HG03432 (cell line): ENCODE data around the gene ZFAND2A.
A peak's percentile ranks its signal among the peaks of the same experiment; 100 is the strongest.
"Not testable (repeated sequence)": the region's sequence is repeated elsewhere in the genome, so short reads cannot be mapped to it uniquely, and the experiment has no call there.

Experiments
- ATAC-seq: cut with Tn5 transposase; IDR thresholded peaks from one replicate; pipeline ENCODE4 v1.9.1; 2021; ENCODE audit warnings: mild to moderate bottlenecking, moderate library complexity; ENCODE audit not compliant: unreplicated experiment

Gene ZFAND2A

GRCh38 chr7:1154172-1154739 is 5.7 kb downstream of the ZFAND2A start:
- no peak for ATAC-seq

GRCh38 chr7:1152492-1152891 is 7.5 kb downstream of the ZFAND2A start:
- no peak for ATAC-seq

DNA sequence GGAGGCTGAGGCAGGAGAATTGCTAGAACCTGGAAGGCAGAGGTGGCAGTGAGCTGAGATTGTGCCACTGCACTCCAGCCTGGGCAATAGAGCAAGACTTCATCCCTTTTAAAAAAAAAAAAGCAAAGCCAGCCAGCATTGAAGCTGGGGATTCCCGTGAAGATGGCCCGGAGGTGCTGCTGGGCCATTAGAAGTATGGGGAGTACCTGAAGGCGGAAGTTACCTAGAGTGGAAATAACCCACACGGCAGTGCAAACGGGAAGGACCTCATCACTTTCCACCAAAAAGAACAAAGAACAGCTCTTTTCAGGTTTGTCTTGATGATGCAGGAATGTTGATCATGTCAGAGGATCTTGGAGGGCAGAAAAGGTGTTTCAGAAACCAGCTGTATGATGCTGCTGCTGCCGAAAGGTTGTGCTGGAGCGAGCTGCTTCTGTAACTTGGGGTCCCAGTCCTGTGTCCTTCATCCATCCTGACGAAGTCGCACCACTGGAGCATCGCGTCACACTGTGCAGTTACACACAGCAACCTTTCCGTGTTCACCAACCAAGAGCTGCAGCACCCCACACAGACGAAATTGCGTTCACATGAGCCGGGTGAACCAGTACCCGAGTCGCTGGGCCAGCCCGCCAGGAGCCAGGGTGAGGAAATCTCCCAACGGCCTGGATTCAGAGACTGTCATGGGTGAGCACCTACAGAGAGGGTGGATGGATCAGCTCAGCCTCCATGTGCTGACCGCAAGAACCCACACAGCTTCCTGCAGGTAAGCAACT is 8.2 kb downstream of the ZFAND2A start:
- no peak for ATAC-seq

DNA sequence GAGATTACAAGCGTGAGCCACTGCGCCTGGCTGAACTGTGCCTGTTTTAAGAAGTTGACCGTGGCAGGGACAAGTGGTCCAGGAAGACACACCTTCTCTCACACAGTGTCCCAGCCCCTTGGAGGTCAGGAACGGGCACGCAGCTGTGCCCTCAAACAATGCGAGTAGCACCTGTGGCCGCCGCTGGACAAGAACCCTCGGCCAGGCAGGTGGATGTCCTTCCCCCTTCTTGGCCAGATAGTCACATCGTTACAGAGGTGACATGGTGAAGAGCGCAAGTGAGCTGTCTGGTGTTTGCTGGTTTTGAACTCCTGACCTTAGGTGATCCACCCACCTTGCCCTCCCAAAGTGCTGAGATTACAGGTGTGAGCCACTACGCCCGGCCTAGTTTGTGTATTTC is 8.8 kb downstream of the ZFAND2A start:
- no peak for ATAC-seq

DNA sequence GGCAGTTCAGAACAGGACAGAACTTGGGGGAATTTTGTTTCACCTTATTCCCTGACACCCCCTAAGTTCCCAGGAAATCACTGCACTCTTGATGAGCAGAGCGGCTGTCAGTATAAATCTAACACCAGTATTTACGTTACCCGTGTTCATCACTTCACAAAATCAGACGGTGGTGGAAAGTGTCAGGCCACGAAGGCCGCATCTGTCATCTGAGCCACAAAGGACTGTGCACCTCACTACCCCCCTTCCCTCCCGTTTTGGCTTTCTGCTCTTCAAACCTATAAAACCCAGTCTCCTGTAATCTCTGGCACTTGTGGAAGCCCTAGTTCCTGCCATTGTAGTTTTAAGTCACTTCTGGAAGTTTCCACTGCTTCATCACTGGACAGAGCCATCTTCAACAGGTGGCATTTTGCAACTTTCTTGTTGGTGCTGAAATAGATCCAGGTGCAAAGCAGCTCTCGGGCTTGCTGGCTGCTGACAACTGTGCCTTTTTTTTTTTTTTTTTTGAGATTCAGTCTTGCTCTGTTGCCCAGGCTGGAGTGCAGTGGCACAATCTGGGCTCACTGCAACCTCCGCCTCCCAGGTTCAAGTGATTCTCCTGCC is 9.5 kb downstream of the ZFAND2A start:
- no peak for ATAC-seq

DNA sequence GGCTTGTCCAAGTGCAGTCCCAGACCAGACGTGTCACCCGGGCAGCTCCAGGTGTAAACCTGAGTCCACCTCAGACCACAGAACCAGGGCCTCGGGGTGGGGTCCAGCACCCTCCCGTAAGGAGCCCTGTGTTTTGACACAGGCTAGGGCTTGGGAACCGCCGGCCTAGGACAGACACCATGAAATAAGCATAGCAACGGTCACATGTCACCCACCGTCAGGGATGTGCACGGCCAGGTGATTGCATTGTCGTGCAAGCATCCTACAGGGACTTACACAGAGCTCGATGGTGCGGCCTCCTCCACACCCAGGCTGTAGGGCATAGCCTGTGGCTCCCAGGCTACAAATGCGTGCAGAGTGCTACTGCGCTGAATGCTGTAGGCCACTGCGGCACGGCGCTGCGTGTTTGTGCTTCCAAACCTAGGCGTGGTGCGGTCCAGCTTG is 10.6 kb downstream of the ZFAND2A start:
- ATAC-seq, result no peak

DNA sequence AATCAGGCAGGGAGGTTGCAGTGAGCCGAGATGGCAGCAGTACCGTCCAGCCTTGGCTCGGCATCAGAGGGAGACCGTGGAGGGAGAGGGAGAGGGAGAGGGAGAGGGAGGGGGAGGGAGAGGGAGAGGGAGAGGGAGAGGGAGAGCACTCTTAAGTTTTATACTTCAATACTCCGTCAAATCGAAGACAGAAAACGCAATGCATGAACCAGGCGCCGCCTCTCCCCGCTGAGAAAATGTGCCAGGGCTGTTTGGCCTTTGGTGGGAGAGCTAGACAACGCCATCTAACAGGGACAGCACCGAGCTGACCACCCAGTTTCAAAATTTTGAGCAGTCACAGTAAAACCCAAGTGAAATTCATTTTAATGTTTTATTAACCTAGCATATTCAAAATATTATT is 12.1 kb downstream of the ZFAND2A start:
- not testable (repeated sequence) for ATAC-seq

- ATAC-seq, result no peak
Measured at GRCh38 chr7:1144269-1144771, 15.7 kb downstream of the ZFAND2A start.

DNA sequence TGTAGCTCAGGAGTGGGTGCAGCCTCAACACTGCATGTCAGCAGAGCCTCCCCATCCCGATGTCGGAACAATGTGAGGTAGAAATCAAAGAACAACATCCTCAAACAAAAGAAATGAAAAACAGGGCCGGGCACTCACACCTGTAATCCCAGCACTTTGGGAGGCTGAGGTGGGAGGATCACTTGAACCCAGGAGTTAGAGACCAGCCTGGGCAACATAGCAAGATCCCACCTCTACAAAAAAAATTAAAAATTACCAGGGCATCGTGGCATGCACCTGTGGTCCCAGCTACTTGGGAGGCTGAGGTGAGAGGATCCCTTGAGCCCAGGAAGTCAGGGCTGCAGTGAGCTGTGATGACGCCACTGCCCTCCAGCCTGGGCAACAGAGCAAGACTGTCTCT is 17.0 kb downstream of the ZFAND2A start:
- ATAC-seq, result not testable (repeated sequence)

DNA sequence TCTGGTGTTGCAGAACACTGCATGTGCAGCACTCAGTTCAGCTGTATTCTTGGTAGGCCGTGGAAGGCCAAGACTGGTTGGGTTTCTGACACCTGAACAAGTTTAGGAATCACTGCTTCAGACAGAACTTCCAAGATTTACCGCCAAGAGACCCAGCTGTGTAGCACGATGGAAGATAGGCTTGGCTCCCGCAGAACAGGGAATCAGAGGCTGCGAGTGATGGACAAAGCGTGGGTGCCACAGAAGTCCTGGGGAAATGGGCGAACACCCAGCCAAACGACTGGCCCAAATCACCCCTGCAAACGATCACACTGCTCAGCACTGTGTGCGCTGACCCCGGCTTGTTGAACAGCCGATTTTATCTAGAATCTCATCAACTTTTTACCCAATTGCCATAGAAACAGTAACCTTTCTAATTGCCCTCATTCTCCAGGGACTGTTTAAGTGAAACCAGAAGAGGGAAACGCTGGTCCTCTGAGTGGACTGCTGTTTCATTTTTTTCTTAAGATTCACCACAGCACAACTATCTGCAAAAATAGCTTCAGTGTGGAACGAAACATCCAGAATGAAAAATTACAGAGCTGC is 17.9 kb downstream of the ZFAND2A start:
- no peak for ATAC-seq

DNA sequence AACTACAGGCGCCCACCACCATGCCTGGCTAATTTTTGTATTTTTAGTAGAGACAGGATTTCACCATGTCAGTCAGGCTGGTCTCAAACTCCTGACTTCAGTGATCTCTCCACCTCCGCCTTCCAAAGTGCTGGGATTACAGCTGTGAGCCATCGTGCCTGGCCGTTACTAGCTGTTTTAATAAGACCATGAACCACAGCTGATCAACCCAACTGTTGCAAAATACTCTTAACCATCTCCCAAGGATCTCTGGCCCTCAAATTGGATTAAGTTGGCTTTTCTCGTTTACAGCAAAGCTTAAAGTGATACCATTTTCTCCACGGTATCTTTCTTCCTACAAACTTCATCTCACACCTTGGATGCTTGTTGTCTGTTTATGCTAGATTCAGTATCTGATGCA is 18.3 kb downstream of the ZFAND2A start:
- ATAC-seq, result no peak

DNA sequence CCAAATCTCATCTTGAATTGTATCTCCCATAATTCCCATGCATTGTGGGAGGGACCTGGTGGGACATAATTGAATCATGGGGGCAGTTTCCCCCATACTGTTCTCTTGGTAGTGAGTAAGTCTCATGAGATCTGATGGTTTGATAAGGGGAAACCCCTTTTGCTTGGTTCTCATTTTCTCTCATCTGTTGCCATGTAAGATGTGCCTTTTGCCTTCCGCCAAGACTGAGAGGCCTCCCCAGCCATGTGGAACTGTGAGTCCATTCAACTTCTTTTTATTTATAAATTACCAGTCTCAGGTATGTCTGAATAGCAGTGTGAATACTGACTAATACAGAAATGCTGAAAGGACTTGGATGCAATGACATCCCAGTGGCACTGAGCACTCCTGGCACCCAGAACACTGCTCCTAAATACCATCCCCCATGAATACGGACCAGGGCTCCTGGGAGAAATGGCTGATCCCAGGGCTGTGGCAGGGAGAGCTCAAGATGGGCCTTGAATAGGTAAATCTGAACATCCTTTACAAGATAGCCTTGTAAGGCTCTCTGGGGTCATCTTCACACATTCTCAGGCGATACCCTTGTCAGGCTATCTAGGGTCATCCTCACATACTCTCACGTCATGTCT is 19.4 kb downstream of the ZFAND2A start:
- ATAC-seq, result no peak

GRCh38 chr7:1137517-1138167 is 22.4 kb downstream of the ZFAND2A start:
- peak; percentile 72 for ATAC-seq

DNA sequence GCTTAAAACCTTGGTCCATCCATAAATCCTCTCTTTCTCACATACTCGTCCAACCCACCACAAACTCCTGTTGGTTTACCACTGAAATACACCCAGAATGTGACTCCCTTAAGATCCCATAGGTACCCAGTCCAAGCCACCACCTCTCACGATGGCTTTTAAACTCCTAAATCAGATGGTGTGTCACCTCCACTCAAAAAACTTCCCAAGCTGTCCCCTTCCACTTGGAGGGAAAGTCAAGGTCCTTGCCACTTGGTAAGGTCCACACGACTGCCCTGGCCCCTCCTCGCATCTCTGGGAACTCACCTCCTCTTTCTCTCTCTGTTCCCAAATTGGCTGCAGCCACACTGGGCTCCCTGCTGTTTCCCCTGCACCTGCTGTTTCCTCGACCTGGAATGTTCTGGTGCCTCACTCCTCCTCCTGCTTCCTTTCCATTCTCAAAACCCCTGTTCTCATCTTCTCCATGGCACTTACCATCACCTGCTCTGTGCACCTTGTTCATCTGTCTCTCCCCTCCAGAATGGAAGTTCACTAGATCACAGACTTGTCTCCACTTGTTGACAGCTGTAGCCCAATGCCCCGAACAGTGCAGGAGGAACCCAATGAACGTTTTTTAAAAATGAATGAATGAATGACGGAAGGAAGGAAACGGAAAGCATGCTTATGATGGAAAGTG is 23.0 kb downstream of the ZFAND2A start:
- no peak for ATAC-seq

- ATAC-seq, result no peak
Measured at GRCh38 chr7:1134951-1135350, 25.0 kb downstream of the ZFAND2A start.

DNA sequence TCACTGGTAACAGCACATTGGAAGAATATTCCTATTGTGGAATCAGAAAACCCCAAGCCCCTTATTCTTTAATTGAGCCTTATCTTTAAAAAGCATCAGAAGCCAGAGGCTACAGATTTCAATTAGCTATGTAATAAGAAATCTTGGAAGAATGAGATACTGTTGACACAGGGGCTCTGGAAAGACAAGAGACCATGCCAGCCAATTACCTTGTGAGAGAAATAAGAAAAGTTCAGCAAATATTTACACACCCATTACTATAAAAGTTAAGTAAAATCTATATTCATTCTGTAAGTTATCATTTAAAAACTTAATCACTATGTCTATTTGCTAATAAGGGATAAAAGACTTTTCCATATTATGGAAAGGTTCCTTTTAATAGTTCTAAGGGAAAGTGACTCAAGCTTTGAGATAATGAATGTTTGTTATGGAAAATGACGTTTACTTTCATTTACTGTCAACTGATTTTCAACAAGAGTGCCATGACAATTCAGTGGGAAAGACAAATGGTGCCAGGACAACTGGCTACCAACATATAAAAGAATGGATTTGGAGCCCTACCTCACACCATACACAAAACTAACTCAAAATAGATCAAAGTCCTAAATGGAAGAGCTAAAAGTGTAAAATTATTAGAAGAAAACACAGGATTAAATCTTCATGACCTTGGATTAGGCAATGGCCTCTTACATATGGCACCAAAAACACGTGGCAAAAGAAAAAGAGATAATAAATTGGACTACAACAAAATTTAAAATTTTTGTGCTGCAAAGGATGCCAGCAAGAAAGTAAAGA is 28.3 kb downstream of the ZFAND2A start:
- ATAC-seq, result no peak

- no peak for ATAC-seq
Measured at GRCh38 chr7:1130021-1130990, 29.7 kb downstream of the ZFAND2A start.

DNA sequence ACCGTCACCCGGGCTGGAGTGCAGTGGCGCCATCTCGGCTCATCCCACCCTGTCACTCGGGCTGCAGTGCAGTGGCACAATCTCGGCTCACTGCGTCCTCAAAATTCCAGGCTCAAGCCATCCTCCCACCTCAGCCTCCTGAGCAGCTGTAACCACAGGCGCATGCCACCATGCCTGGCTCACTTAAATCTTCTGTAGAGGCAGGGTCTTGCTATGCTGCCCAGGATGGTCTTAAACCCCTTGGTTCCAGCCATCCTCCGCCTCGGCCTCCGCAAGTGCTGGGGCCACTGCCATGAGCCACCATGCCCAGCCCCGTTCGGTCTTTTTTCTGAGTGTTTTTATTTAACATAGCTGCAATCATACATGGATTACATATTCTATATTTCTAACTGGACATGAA is 30.6 kb downstream of the ZFAND2A start:
- ATAC-seq, result no peak
